GM19239 (cell line): Measurements from ENCODE around the gene ATP8A2.
"Not testable (repeated sequence)": the region's sequence is repeated elsewhere in the genome, so short reads cannot be mapped to it uniquely, and the experiment has no call there.

ENCODE experiments used
- DNase-seq: peaks from one replicate; pipeline ENCODE4 v3.0.0; 2011; ENCODE audit warnings: low spot score; ENCODE audit not compliant: insufficient read length
- FAIRE-seq: peaks from 2 replicates; lab custom pipeline; 2011; peaks lifted over from hg19 to GRCh38; lab: Jason Lieb, UNC

The ATP8A2 gene

GRCh38 chr13:25746131-25746530, 374.4 kb downstream of the ATP8A2 start:
- DNase-seq (no peak), FAIRE-seq (no peak)

- no peak for DNase-seq
- no peak for FAIRE-seq
These were observed 381.3 kb downstream of the ATP8A2 start for GRCh38 chr13:25752957-25753551.

DNA sequence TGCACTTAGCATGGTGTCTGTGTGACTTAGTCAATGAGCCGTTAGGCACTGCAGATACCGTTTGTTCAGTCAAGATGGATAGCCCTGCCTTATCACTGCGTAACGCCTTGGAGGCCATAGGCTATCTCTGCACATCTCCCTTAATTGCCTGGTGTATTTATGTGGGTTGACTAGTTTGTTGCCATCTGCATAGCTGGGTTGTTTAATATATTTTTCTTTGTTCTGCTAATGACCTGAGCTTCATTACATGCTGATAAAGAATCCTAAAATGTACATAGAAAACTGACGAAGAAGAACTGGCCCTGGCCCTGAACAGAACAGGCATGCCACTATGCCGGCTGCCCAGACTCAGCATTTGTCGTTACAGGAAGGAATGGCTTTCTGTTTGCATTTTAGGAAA, 382.2 kb downstream of the ATP8A2 start:
- DNase-seq (no peak), FAIRE-seq (no peak)

DNA sequence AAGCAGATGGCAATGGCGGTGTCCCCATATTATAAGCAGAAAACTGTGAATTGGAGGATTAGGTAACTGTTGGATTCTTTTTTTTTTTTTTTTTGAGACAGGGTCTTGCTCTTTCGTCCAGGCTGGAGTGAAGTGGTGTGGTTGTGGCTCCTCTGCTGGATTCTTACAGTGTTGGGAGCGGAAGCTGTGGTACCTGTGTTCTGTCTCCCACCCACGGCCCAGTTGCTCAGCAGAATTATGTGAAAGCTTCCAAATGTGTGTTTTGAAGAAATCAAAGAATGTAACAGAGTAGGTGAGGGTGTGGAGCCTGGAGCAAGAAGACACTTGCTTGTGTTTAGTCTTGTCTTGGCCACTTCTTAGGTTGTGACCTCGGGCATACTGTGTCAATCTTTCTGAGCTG, 384.5 kb downstream of the ATP8A2 start:
- FAIRE-seq (no peak), DNase-seq (no peak)

DNA sequence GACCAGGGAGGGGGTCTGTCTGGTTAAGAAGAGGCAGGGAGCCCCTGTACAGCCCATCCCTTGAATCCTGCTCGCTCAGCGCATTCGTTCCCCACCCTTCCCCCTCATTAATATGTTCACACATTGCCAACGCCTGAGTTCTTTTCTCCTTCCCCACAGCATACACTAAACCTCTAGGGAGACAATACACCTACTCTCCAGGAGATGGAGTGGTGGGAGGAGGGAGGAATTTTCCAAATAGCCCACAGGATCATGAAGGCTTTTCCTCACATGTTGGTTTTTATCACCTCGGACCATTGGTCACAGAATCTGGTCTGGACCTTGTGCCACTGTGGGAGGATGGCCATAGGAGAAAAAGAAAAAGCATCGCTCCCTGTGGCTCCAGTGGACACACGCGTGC, 385.1 kb downstream of the ATP8A2 start:
- no peak for FAIRE-seq
- DNase-seq = no peak

DNA sequence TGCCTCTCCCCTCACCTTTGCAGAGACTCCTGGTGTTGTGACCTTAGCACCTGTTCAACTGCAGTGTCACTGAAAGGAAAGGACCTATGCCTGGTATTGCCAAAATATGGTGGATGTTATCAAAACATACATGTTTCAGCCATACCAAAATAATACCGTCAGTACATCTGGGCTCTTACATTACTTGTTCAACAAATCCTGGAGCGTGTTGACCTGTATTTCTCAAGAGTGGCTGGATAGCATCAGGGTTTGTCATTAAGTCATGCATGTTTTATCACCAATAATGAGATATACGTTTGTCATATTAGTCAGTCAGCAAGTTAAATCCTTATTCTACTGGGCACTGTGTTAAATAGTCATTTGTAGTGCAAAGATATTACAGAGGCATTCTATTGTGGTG, 389.3 kb downstream of the ATP8A2 start:
- FAIRE-seq = no peak
- DNase-seq = no peak

DNA sequence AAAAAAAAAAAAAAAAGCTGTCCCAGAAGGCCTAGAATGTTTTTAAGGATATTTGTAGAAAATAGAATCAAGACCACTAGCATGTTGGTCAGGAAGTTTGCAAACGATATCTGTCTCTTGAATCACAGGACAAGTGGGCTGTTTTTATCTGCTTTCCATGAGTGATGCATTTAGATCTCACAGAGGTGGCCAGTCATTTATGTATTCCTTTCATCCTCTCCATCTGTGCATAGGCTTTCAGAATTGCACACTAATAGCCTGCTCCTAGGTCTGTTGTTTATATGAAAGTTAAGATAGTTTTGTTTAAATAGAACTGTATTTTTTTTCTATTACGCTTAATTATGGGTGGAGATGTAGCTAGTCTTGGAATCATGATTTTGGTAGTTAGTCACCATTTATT, 390.5 kb downstream of the ATP8A2 start:
- FAIRE-seq = no peak
- DNase-seq = no peak

DNA sequence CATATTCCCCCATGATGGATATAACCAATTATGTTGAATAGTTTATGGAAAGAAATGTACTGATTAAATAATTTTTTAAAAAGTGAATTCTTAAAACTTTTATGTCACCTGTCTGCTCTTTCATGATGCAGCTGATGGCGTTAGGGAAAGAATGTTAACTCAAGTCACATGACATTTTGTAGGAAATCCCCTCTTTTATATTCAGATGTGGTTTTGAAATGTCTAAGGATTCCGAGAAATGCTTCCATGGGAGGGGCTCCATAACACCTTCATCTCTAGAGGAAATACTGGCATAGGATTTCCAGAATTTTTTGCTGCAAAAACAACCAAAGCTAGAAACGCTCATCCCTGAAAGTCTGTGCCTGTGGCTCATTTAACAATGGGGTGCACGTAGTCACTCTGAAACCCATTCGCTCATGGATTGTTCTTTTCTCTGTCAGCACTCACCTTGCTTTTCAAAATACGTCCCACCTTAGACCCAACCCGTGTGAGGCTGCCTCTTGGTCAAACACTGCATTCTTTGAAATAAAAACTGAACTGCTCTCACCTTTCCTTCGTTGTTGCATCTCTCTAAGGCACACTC, 391.1 kb downstream of the ATP8A2 start:
- no peak for FAIRE-seq
- no peak for DNase-seq

DNA sequence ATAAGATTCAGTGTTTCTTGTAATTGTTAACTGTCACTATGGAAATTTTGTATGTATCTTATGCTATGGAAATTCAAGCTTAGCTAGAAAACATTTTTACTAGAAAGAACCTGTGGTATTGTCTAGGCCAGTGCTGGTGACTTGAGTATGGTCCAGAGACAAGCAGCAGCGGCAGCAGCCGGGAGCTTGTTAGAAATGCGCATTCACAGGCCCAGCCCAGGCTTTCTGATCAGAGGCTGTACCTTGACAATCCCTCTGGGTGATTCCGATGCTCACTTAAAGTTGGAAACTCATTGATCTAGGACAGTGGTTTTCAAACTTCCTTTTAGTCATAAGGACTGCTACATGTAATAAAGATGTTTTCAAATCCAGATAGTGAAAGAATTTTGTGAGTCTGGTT, 392.6 kb downstream of the ATP8A2 start:
- FAIRE-seq (no peak), DNase-seq (no peak)

- DNase-seq (no peak), FAIRE-seq (no peak)
These were observed 393.5 kb downstream of the ATP8A2 start for GRCh38 chr13:25765266-25765665.

DNA sequence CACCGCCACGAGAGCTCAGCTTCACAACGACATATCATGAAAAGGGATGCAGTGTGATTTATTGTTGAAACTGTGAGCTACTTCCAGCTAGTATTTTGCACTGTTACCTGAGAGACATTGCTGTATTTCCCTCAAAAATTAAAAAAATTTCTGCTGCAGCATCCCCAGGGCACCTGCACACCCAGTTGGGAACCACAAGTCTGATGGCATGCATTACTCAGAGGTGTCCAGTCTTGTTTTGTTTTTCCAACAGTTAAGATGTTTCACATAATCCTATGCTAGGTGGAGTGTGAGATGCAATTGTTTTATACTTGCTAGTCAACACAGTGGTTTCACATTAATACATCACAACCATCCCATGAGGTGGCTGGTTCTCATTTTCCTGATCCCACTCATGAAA, 394.8 kb downstream of the ATP8A2 start:
- DNase-seq (no peak), FAIRE-seq (no peak)

GRCh38 chr13:25766991-25767390, 395.2 kb downstream of the ATP8A2 start:
- no peak for FAIRE-seq
- DNase-seq = no peak

DNA sequence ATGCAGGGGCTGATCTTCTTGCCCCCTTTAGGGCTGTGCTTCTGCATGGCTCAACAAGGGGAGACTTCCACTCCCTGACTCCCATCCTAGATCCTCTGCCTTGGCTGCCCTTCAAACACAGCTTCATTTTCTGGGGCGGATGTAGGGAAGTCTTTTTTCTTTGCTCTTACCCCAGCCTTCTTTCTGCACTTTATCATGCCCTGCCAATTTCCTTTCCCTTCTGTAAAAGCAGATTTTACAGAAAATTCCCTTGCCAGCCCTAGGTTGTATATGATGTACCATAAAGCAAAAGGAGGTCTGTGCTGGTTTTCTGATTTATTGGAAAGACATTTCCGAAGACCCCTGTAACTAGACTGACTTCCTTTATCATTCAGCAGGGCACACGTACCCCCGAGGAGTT, 396.6 kb downstream of the ATP8A2 start:
- DNase-seq = no peak
- FAIRE-seq = no peak

- no peak for FAIRE-seq
These were observed 397.1 kb downstream of the ATP8A2 start for GRCh38 chr13:25768838-25769237.

DNA sequence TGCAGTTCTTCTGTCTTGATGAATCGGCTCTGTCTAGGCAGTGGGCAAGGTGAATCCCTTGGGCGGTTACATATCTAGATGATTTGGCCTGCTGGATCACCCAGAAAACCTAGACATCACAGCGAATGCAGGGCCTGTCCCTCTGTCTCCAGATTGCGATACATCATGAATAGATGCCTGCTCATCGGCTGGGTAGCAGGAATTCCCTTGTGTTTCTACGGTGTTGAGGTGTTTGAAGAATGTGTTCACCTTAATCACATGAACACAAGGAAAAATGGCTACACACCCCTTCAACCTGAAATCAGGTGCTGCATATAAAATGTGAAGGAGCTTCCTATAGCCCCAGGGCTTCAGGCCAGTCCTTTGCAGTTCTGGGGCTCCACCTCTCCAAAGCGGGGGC, 398.8 kb downstream of the ATP8A2 start:
- DNase-seq (no peak), FAIRE-seq (no peak)

More at GRCh38 chr13:25768838-25769237, 397.1 kb downstream of the ATP8A2 start:
- no peak for DNase-seq

GRCh38 chr13:25771202-25771601, 399.4 kb downstream of the ATP8A2 start:
- FAIRE-seq (no peak), DNase-seq (no peak)

GRCh38 chr13:25771641-25772478, 400.1 kb downstream of the ATP8A2 start:
- FAIRE-seq (no peak), DNase-seq (no peak)

DNA sequence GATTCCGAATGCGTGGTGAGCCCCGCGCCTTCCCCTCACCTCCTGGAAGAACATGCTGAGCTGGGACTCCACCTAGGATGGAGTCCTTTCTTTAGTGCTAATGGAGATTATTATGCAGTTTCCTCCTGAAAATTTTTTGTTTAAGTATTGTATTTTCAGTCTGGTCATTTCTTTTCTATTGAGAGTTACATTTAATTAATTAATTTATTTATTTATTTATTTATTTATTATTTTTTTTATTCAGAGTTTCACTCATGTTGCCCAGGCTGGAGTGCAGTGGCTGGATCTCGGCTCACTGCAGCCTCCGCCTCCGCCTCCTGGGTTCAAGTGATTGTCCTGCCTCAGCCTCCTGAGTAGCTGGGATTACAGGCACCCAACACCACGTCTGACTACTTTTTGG, 400.8 kb downstream of the ATP8A2 start:
- FAIRE-seq, DNase-seq: not testable (repeated sequence)

DNA sequence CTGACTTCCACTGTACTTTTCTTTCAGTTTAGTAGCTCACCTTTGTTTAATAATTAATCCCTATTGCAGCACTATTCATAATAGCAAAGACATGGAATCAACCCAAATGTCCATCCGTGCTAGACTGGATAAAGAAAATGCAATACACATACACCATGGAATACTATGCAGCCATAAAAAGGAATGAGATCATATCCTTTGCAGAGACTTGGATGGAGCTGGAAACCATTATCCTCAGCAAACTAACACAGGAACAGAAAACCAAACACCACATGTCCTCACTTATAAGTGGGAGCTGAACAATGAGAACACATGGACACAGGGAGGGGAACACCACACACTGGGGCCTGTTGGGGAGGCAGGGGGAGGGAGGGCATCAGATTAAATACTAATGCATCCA, 402.3 kb downstream of the ATP8A2 start:
- not testable (repeated sequence) for DNase-seq, FAIRE-seq

- no peak for DNase-seq
- FAIRE-seq = no peak
These were observed 403.5 kb downstream of the ATP8A2 start for GRCh38 chr13:25775275-25775674.

DNA sequence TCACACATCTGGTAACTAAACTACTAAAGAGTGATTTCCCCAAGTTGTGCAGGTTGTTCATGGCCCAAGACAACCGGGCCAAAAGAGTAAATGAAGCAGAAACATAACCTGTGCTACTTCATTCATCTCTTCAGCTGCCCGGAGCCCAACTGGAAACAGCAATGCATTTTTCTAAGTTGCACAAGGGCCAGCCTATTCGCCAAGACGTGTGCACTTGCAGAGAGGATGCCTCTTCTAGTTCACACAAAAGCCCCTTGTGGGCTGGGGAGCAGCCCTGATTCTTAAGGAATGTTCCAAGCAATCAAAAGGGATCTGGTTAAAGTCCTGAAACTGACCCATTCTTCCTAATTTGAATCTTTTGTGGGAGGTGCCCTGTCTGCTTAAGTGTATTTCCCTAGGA, 404.2 kb downstream of the ATP8A2 start:
- DNase-seq (no peak), FAIRE-seq (no peak)
